Endothelial cell (in vitro differentiated cells): ENCODE data around the gene FES. TPM values are rescaled to one million over a fixed set of nuclear protein-coding genes. Genes with fewer than 3 reads are reported as not detected.

Experiments used
- DNase-seq: peaks from one replicate; pipeline ENCODE4 v3.0.0; 2021; ENCODE audit warnings: low spot score
- H3K27ac Mint-ChIP-seq: one replicate; pipeline ENCODE4 v1.8.0; 2021; ENCODE audit warnings: mixed read lengths, inconsistent platforms; ENCODE audit not compliant: unreplicated experiment
- H3K27me3 Mint-ChIP-seq: one replicate; pipeline ENCODE4 v1.8.0; 2021; ENCODE audit warnings: mild to moderate bottlenecking, moderate library complexity, mixed read lengths, inconsistent platforms; ENCODE audit not compliant: unreplicated experiment
- H3K36me3 Mint-ChIP-seq: one replicate; pipeline ENCODE4 v1.8.0; 2021; ENCODE audit warnings: mild to moderate bottlenecking, low read depth, mixed read lengths, inconsistent platforms; ENCODE audit not compliant: unreplicated experiment
- H3K4me1 Mint-ChIP-seq: one replicate; pipeline ENCODE4 v1.8.0; 2021; ENCODE audit warnings: mild to moderate bottlenecking, mixed read lengths, inconsistent platforms; ENCODE audit not compliant: unreplicated experiment
- H3K4me3 Mint-ChIP-seq: one replicate; pipeline ENCODE4 v1.8.0; 2021; ENCODE audit warnings: mild to moderate bottlenecking, mixed read lengths, inconsistent platforms; ENCODE audit not compliant: unreplicated experiment
- H3K9me3 Mint-ChIP-seq: one replicate; pipeline ENCODE4 v1.8.0; 2021; ENCODE audit warnings: mixed read lengths, inconsistent platforms; ENCODE audit not compliant: unreplicated experiment
- total RNA-seq: library from RNA; stranded (reverse); fragmentation: NEBNext Ultra II Directional; extraction: Animal tissue kit (Norgen Biotek cat#: 25700); gene quantifications from one replicate; pipeline ENCODE4 v1.2.1, GENCODE V29; 2021; ENCODE audit not compliant: unreplicated experiment
- TF ChIP-seq, protein P1 (sequence below): fragments of 200-600 bp; sonication (generic); IDR thresholded peaks from one replicate; pipeline ENCODE4 v1.5.0; 2021; ENCODE audit warnings: antibody characterized with exemption; ENCODE audit not compliant: unreplicated experiment

The FES gene
- total RNA-seq, 1 donor from 2014 or later = 56.3 TPM

DNA sequence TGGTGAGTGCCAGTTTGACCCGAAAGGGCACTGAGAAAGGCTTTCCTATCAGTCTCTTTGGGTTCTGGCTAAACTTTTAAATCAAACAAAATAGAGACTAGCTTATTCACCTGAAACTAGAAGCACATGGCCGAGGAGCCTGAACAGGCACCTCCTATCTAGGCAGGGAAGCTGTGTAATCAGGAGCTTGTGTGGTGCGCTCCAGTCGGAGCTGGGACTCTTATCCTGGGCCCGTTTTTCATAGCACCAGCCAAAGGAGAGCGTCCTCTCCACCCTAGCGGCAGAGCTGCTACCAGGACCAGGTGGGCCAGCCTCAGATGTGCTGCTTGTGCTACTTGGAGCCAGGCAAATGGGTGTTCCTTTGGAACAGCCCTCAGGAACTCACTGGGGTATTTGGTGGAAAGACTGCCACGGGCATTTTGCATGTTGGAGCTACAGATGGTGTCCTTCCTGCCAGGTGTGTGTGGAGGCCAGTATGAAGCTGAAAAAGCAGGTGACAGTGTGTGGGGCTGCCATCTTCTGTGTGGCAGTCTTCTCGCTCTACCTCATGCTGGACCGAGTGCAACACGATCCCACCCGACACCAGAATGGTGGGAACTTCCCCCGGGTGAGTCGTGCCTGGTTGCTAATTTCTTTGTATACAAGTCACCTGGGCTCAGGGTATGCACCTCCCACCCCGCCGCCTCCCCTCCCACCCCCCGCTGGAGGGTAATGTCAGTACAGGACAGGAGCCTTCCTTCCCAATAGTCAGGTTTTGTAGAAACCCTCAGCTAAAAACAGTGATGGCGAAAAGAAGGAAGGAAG is 19.6 kb downstream of the FES start:
- Mint-ChIP-seq H3K4me1 (peaks cover 12% of the 10 kb centered on the region), H3K27ac (no peak overlapping the region), H3K36me3 (peaks cover 19% of the 10 kb centered on the region), H3K9me3 (no peaks in the 10 kb centered on the region), H3K4me3 (peak overlapping the region; percentile 69), H3K27me3 (peaks cover 5% of the 10 kb centered on the region)
- TF ChIP-seq, protein P1, sequence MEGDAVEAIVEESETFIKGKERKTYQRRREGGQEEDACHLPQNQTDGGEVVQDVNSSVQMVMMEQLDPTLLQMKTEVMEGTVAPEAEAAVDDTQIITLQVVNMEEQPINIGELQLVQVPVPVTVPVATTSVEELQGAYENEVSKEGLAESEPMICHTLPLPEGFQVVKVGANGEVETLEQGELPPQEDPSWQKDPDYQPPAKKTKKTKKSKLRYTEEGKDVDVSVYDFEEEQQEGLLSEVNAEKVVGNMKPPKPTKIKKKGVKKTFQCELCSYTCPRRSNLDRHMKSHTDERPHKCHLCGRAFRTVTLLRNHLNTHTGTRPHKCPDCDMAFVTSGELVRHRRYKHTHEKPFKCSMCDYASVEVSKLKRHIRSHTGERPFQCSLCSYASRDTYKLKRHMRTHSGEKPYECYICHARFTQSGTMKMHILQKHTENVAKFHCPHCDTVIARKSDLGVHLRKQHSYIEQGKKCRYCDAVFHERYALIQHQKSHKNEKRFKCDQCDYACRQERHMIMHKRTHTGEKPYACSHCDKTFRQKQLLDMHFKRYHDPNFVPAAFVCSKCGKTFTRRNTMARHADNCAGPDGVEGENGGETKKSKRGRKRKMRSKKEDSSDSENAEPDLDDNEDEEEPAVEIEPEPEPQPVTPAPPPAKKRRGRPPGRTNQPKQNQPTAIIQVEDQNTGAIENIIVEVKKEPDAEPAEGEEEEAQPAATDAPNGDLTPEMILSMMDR = no peak
- DNase-seq = peak; percentile 33

DNA sequence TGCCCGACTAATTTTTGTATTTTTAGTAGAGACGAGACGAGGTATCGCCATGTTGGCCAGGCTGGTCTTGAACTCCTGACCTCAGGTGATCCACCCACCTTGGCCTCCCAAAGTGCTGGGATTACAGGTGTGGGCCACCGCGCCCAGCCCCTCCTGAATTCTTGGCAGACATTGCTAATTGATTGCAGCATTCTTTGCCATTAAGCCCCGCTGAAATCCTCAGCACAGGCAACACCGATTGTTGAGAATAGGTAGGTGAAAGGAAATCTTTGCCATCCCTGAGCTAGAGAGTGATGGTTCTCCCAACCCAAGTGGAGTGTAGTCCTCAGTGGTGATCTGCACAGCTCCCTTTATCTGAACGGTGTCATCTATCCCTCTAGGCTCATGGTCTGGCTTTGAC is 20.4 kb downstream of the FES start:
- H3K36me3 Mint-ChIP-seq = peaks cover 19% of the 10 kb centered on the region
- H3K4me3 Mint-ChIP-seq = no peak overlapping the region
- DNase-seq = no peak
- no peak overlapping the region for H3K27ac Mint-ChIP-seq
- H3K27me3 Mint-ChIP-seq = peaks cover 5% of the 10 kb centered on the region
- H3K9me3 Mint-ChIP-seq = no peaks in the 10 kb centered on the region
- TF ChIP-seq, protein P1 = no peak
- H3K4me1 Mint-ChIP-seq = peaks cover 12% of the 10 kb centered on the region

DNA sequence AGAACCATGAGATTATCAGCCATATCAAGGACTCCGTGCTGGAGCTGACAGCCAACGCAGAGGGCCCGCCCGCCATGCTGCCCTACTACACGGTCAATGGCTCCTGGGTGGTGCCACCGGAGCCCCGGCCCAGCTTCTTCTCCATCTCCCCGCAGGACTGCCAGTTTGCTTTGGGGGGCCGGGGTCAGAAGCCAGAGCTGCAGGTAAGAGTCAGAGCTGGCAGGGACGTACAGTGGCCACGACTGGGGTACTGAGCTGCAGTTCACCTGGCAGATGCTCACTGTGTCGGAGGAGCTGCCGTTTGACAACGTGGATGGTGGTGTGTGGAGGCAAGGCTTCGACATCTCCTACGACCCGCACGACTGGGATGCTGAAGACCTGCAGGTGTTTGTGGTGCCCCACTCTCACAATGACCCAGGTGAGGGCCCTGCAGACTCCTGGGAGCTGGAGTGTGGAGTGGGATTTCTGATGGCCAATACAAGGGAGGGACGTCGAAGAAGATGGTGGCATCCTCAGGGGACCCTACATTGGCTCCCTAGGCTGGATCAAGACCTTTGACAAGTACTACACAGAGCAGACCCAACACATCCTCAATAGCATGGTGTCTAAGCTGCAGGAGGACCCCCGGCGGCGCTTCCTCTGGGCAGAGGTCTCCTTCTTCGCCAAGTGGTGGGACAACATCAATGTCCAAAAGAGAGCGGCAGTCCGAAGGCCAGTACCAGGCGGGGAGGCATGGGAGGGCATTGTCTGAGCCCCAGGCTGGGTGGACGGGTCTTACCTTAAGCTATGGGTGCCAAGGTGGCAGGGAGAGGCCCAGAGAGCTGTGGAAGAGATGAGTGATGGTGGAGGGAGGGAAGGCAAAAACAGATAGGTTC is 21.2 kb downstream of the FES start:
- H3K4me3 Mint-ChIP-seq = peak overlapping the region; percentile 37
- H3K36me3 Mint-ChIP-seq = peaks cover 21% of the 10 kb centered on the region
- peaks cover 5% of the 10 kb centered on the region for H3K27me3 Mint-ChIP-seq
- no peaks in the 10 kb centered on the region for H3K9me3 Mint-ChIP-seq
- H3K4me1 Mint-ChIP-seq = peaks cover 12% of the 10 kb centered on the region
- TF ChIP-seq, protein P1 = no peak
- peak overlapping the region; percentile 48 for H3K27ac Mint-ChIP-seq
- DNase-seq = no peak

DNA sequence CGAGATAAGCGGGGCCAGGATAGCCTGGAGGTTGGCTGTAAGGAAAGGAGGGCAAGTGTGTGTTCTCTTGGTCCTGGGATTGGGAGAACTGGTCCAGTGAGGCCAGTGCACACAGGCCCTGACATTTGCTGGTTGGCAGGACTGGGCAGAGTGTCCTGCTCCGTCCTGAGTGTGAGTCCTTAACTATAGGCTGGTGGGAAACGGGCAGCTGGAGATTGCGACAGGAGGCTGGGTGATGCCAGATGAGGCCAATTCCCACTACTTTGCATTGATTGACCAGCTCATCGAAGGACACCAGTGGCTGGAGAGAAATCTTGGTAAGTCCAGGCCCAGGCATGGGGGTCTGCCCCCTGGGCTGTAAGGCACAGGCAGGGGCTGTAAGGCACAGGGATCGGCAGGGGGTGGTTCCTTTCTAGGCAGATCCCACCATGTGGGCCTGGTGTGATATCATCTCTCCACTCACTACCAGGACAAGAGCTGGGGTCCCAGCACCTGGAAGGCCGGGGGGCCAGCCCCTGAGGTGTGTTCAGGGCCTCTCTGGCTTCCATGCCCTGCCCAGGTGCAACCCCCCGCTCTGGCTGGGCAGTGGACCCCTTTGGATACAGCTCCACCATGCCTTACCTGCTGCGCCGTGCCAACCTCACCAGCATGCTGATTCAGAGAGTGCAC is 22.0 kb downstream of the FES start:
- DNase-seq = no peak
- H3K36me3 Mint-ChIP-seq = peaks cover 20% of the 10 kb centered on the region
- H3K27ac Mint-ChIP-seq = peak overlapping the region; percentile 48
- TF ChIP-seq, protein P1 = no peak
- peaks cover 5% of the 10 kb centered on the region for H3K27me3 Mint-ChIP-seq
- H3K4me1 Mint-ChIP-seq = peaks cover 9% of the 10 kb centered on the region
- peak overlapping the region; percentile 37 for H3K4me3 Mint-ChIP-seq
- no peaks in the 10 kb centered on the region for H3K9me3 Mint-ChIP-seq
